ENCODE results near the gene CNTN6. TPM values are rescaled to one million over a fixed set of nuclear protein-coding genes. Genes with fewer than 3 reads are reported as not detected.

CNTN6 gene
- total RNA-seq = 0.98 TPM

DNA sequence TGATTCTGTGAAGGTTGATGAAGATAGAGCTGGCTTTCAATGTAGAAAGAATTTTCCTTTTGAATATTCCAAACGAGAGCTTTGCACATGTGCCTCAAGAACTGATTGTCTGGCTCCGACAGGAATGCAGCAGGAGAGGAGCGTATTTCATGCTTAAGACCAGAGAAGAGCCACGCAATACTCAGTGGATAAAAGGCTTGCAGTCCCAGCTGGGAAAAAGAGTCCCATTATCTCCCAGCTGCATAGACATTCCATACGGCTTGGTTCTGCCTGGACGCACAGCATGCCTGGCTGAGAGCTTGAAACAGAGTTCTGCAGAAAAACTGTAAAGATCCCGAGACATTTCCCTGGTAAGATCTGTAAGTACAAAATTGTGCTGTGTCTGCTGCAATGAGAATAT, at the start of gene CNTN6:
CNTN6 (plus strand) TSS at position 254 of the 400 bp plus-strand sequence. CDS start 54,985 bp downstream, outside the sequence.
- no peak for DNase-seq (ENCODE audit: extremely low spot score in 2 of 2)
- Histone ChIP-seq H3K36me3 (no peaks in the 10 kb centered on the region), H3K27me3 (no peaks in the 10 kb centered on the region), H3K27ac (no peak within 1 kb of the TSS), H3K4me3 (no peak within 1 kb of the TSS), H3K4me1 (no peaks in the 10 kb centered on the region), H3K9me3 (no peaks in the 10 kb centered on the region)
- intact Hi-C loops (cut with DNase I) = no loop called here
- TF ChIP-seq POLR2A (IDR thresholded peaks at IDR 0.05) (no peak), POLR2AphosphoS5 (IDR thresholded peaks at IDR 0.05; ENCODE audit: insufficient read depth in 1 of 2, low read depth in 1 of 2) (no peak)
- TF ChIP-seq, protein P1, sequence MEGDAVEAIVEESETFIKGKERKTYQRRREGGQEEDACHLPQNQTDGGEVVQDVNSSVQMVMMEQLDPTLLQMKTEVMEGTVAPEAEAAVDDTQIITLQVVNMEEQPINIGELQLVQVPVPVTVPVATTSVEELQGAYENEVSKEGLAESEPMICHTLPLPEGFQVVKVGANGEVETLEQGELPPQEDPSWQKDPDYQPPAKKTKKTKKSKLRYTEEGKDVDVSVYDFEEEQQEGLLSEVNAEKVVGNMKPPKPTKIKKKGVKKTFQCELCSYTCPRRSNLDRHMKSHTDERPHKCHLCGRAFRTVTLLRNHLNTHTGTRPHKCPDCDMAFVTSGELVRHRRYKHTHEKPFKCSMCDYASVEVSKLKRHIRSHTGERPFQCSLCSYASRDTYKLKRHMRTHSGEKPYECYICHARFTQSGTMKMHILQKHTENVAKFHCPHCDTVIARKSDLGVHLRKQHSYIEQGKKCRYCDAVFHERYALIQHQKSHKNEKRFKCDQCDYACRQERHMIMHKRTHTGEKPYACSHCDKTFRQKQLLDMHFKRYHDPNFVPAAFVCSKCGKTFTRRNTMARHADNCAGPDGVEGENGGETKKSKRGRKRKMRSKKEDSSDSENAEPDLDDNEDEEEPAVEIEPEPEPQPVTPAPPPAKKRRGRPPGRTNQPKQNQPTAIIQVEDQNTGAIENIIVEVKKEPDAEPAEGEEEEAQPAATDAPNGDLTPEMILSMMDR (IDR thresholded peaks at IDR 0.05) = no peak

DNA sequence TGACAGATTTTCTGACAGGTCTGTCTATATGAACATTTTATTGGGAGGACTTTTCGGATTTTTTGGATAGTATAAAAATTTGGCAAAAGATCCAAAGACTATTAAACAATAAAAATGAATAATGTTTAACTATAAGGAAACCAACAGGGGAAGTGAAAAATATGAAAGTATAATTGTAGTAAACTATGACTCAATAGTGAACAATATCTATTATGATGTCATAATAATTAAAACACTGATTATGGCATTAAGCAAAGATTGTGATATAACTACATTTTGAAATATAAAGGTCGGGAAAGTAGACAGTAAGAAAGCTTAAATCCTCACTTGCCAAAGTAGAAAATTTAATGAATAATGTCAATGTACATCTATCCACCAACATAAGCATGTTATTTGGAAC, 44.3 kb upstream of the CNTN6 start:
- Histone ChIP-seq H3K27ac (no peak overlapping the region), H3K4me3 (no peak overlapping the region), H3K4me1 (no peaks in the 10 kb centered on the region), H3K9me3 (no peaks in the 10 kb centered on the region), H3K36me3 (no peaks in the 10 kb centered on the region), H3K27me3 (no peaks in the 10 kb centered on the region)
- TF ChIP-seq POLR2AphosphoS5 (IDR thresholded peaks at IDR 0.05; ENCODE audit: insufficient read depth in 1 of 2, low read depth in 1 of 2) (no peak), POLR2A (IDR thresholded peaks at IDR 0.05) (no peak)
- TF ChIP-seq, protein P1 (IDR thresholded peaks at IDR 0.05) = no peak
- DNase-seq (ENCODE audit: extremely low spot score in 2 of 2) = no peak
- intact Hi-C loops (cut with DNase I) = no loop called here

DNA sequence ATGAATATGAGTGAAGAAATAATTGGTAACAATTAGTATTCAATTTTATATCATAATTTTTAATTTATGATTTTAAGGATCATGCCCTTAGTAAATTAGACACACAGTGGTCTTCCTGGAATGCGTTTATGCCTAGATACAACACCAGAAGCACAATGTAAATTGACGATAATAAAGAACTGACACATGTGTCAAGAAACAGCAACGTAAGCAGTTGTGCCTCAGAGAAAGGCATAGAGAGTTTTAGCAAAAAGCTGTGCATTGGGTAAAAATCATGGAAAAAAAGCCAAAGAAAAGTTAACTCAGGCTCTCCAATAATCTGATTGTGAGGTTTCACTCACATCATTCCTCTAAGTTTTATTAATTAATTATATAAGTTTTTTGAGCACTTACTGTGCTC, 37.0 kb upstream of the CNTN6 start:
- Histone ChIP-seq H3K9me3 (no peaks in the 10 kb centered on the region), H3K4me1 (no peaks in the 10 kb centered on the region), H3K36me3 (no peaks in the 10 kb centered on the region), H3K4me3 (no peak overlapping the region), H3K27ac (no peak overlapping the region), H3K27me3 (no peaks in the 10 kb centered on the region)
- intact Hi-C loops (cut with DNase I) = no loop called here
- TF ChIP-seq, protein P1 (IDR thresholded peaks at IDR 0.05) = no peak
- TF ChIP-seq POLR2AphosphoS5 (IDR thresholded peaks at IDR 0.05; ENCODE audit: insufficient read depth in 1 of 2, low read depth in 1 of 2) = no peak
- no peak for TF ChIP-seq POLR2A (IDR thresholded peaks at IDR 0.05)
- no peak for DNase-seq (ENCODE audit: extremely low spot score in 2 of 2)

DNA sequence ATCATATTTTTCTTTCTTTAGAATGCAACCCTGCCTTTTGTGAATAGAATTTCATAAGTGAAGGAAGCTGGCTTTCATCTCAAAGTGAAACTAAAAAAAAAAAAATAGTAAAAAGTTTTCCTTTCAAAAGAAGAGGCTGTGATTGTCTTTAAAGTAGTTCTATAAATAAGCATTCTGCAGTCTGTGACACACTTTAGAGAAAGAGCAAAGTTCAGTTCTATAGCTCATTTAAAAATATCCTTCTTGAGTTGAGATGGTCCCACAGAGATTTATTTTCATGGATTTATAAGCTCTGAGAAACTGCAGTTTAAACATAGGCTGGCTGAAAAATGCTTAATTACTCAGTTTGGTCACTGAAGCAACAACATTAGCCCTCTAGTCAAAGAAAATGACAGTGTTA, 36.1 kb upstream of the CNTN6 start:
- no peaks in the 10 kb centered on the region for H3K27me3 ChIP-seq
- intact Hi-C loops (cut with DNase I) = no loop called here
- DNase-seq (ENCODE audit: extremely low spot score in 2 of 2) = no peak
- TF ChIP-seq POLR2A (IDR thresholded peaks at IDR 0.05) (no peak), POLR2AphosphoS5 (IDR thresholded peaks at IDR 0.05; ENCODE audit: insufficient read depth in 1 of 2, low read depth in 1 of 2) (no peak)
- TF ChIP-seq, protein P1 (IDR thresholded peaks at IDR 0.05) = no peak
- no peaks in the 10 kb centered on the region for H3K9me3 ChIP-seq
- no peaks in the 10 kb centered on the region for H3K36me3 ChIP-seq
- H3K4me3 ChIP-seq = no peak overlapping the region
- no peaks in the 10 kb centered on the region for H3K4me1 ChIP-seq
- no peak overlapping the region for H3K27ac ChIP-seq

DNA sequence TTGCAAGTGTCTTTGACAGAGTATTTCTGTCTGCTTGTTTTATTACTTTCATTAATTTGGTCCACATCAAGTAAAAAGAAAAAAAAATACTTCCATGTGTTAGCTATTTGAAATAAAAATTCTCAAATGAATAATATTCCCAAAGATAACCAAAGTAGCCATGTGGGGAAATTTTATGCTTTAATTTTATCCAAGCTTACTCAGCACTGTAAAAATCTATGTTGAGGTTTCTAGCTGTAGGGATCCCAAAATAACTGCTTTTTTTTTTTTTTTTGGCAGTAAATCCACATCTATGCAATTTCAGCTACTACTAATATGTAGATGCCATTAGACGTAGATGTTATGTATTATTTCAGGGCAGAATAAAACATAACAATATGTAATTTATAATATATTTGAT, 35.4 kb upstream of the CNTN6 start:
- TF ChIP-seq, protein P1 (IDR thresholded peaks at IDR 0.05) = no peak
- TF ChIP-seq POLR2A (IDR thresholded peaks at IDR 0.05) = no peak
- TF ChIP-seq POLR2AphosphoS5 (IDR thresholded peaks at IDR 0.05; ENCODE audit: insufficient read depth in 1 of 2, low read depth in 1 of 2) = no peak
- intact Hi-C loops (cut with DNase I) = no loop called here
- H3K4me3 ChIP-seq = no peak overlapping the region
- H3K27me3 ChIP-seq = no peaks in the 10 kb centered on the region
- H3K4me1 ChIP-seq = no peaks in the 10 kb centered on the region
- H3K9me3 ChIP-seq = no peaks in the 10 kb centered on the region
- no peak overlapping the region for H3K27ac ChIP-seq
- DNase-seq (ENCODE audit: extremely low spot score in 2 of 2) = no peak
- no peaks in the 10 kb centered on the region for H3K36me3 ChIP-seq

All from vagina (tissue), 2 donors.